Measurements from ENCODE around the gene FBXO46.
"Not testable (repeated sequence)": the region's sequence is repeated elsewhere in the genome, so short reads cannot be mapped to it uniquely, and the experiment has no call there.

Gene FBXO46

GRCh38 chr19:45758921-45759320 is 28.2 kb upstream of the FBXO46 start:
- TF ChIP-seq, protein P1, sequence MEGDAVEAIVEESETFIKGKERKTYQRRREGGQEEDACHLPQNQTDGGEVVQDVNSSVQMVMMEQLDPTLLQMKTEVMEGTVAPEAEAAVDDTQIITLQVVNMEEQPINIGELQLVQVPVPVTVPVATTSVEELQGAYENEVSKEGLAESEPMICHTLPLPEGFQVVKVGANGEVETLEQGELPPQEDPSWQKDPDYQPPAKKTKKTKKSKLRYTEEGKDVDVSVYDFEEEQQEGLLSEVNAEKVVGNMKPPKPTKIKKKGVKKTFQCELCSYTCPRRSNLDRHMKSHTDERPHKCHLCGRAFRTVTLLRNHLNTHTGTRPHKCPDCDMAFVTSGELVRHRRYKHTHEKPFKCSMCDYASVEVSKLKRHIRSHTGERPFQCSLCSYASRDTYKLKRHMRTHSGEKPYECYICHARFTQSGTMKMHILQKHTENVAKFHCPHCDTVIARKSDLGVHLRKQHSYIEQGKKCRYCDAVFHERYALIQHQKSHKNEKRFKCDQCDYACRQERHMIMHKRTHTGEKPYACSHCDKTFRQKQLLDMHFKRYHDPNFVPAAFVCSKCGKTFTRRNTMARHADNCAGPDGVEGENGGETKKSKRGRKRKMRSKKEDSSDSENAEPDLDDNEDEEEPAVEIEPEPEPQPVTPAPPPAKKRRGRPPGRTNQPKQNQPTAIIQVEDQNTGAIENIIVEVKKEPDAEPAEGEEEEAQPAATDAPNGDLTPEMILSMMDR (conservative IDR thresholded peaks at IDR 0.05; ENCODE audit: low read depth, low read length): no peak
- no peak for DNase-seq (ENCODE audit: low read depth)
- no peak overlapping the region for H3K4me3 ChIP-seq (ENCODE audit: low read depth, low read length)

DNA sequence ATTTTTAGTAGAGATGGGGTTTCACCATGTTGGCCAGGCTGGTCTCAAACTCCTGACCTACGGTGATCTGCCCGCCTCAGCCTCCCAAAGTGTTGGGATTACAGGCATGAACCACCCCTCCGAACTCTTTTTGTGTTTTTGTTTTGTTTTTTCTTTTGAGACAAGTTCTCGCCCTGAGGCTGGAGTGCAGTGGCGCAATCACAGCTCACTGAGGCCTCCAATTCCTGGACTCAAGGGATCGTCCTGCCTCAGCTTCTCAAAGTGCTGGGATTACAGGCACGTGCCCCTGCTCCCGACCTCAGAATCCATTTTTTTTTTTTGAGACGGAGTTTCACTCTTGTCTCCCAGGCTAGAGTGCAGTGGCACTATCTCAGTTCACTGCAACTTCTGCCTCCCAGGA is 27.0 kb upstream of the FBXO46 start:
- no peak for DNase-seq (ENCODE audit: low read depth)
- TF ChIP-seq, protein P1 (conservative IDR thresholded peaks at IDR 0.05; ENCODE audit: low read depth, low read length): no peak
- H3K4me3 ChIP-seq (ENCODE audit: low read depth, low read length): no peak overlapping the region

DNA sequence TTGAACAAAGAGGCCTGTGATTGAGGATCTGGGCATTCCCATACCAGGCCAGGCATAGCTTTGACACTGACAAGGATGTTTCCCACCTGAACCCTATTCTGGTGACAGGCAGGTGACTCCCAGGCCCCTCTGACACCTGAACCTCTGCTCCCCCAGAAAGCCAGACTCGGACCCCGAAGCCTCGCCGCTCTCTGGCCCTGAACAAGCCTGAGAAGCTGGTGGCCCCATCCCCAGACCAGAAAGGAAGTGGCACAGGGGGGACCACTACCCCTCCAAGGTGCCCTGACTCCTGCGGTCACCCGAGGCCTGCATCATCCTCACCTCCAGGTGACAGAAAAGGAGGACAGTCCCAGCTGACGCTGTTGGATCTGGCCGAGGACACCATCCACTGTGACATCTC is 23.6 kb upstream of the FBXO46 start:
- TF ChIP-seq, protein P1 (conservative IDR thresholded peaks at IDR 0.05; ENCODE audit: low read depth, low read length): no peak
- no peak overlapping the region for H3K4me3 ChIP-seq (ENCODE audit: low read depth, low read length)

DNA sequence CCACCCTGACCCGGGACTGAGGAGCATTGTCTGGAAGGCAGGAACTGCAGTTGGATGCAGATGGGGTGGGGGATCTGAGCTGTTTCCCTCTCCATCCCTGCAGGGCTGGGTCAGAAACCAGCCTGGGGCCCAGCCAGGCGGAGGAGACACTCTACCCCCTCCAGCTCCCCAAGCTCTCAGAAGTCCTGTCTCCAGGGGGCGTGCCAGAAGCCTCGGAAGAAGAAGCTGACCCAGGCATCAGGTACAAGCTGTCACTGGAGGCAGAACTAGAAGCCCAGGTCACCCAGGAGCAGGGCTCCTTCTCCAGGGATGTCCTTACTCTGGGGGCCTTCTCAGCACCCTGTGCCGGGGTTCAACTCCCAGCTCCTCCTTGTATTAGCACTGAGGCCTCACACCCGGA is 22.9 kb upstream of the FBXO46 start:
- TF ChIP-seq, protein P1 (conservative IDR thresholded peaks at IDR 0.05; ENCODE audit: low read depth, low read length): peak; percentile 35
- DNase-seq (ENCODE audit: low read depth): no peak
- no peak overlapping the region for H3K4me3 ChIP-seq (ENCODE audit: low read depth, low read length)

More for the DNA sequence above, 23.6 kb upstream of the FBXO46 start:
- no peak for DNase-seq (ENCODE audit: low read depth)

DNA sequence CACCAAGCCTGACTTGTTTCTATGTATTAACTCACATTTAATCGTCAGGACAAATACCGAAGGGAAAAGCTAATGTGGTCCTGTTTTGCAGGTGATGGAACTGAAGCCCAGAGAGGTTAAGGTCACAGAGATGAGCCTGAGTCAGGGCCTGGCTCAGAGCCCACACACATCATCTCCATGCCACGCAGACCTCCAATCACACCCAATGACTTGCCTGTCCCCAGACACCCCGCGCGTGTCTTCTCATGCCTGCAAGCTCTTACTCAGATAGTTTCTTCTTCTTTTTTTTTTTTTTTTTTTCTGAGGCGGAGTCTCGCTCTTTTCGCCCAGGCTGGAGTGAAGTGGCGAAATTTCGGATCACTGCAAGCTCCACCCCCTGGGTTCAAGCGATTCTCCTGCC is 21.9 kb upstream of the FBXO46 start:
- no peak overlapping the region for H3K4me3 ChIP-seq (ENCODE audit: low read depth, low read length)
- TF ChIP-seq, protein P1 (conservative IDR thresholded peaks at IDR 0.05; ENCODE audit: low read depth, low read length): no peak
- no peak for DNase-seq (ENCODE audit: low read depth)

GRCh38 chr19:45751483-45751882 is 20.8 kb upstream of the FBXO46 start:
- not testable (repeated sequence) for DNase-seq (ENCODE audit: low read depth); H3K4me3 ChIP-seq (ENCODE audit: low read depth, low read length)

GRCh38 chr19:45747513-45747912 is 16.8 kb upstream of the FBXO46 start:
- TF ChIP-seq, protein P1 (conservative IDR thresholded peaks at IDR 0.05; ENCODE audit: low read depth, low read length): no peak
- H3K4me3 ChIP-seq (ENCODE audit: low read depth, low read length): no peak overlapping the region
- DNase-seq (ENCODE audit: low read depth): no peak

GRCh38 chr19:45746866-45747265 is 16.2 kb upstream of the FBXO46 start:
- no peak overlapping the region for H3K4me3 ChIP-seq (ENCODE audit: low read depth, low read length)
- TF ChIP-seq, protein P1 (conservative IDR thresholded peaks at IDR 0.05; ENCODE audit: low read depth, low read length): no peak
- no peak for DNase-seq (ENCODE audit: low read depth)
